Measurements from ENCODE around the gene METTL9.

- no peak for TF ChIP-seq CTCF (IDR thresholded peaks at IDR 0.05)
- no peak for TF ChIP-seq POLR2A (IDR thresholded peaks at IDR 0.05)
Measured at GRCh38 chr16:21592191-21592590, 7.2 kb upstream of the METTL9 start.
